NCI-H1105 (cell line): Measurements from ENCODE around the gene USP14.
"Not testable (repeated sequence)": the region's sequence is repeated elsewhere in the genome, so short reads cannot be mapped to it uniquely, and the experiment has no call there.

Experiments
- DNase-seq: peaks from one replicate; lab custom pipeline; 2025; lab: John Stamatoyannopoulos, UW

Gene USP14

GRCh38 chr18:158128-159036 is at the start of gene USP14:
USP14 (plus strand) TSS chr18:158557; CDS start chr18:158699, 142 bp downstream.
- DNase-seq = peak; percentile 77

DNA sequence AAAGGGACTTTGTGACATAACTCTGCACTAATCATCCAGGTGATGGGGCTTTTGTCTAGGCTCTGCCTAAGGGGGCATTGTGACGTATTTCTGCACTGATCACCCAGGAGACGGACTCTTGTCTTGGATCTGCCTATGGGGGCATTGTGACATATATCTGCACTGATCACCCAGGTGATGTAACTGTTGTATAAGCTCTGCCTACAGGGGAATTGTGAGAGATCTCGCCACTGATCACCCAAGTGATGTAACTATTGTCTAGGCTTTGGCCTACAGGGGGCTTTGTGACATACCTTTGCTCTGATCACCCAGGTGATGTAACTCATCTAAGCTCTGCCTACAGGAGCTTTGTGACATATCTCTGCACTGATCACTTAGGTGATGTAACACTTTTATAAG is 49.7 kb upstream of the USP14 start:
- not testable (repeated sequence) for DNase-seq

GRCh38 chr18:109130-109921 is 49.0 kb upstream of the USP14 start:
- not testable (repeated sequence) for DNase-seq

DNA sequence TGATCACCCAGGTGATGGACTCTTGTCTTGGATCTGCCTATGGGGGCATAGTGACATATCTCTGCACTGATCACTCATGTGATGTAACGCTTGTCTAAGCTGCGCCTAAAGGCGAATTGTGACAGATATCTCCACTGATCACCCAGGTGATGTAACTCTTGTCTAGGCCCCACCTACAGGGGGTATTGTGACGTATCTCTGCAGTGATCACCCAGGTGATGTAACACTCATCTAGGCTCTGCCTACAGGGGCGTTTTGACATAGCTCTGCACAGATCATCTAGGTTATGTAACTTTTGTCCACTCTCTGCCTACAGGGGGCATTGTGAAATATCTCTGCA is 48.5 kb upstream of the USP14 start:
- not testable (repeated sequence) for DNase-seq

DNA sequence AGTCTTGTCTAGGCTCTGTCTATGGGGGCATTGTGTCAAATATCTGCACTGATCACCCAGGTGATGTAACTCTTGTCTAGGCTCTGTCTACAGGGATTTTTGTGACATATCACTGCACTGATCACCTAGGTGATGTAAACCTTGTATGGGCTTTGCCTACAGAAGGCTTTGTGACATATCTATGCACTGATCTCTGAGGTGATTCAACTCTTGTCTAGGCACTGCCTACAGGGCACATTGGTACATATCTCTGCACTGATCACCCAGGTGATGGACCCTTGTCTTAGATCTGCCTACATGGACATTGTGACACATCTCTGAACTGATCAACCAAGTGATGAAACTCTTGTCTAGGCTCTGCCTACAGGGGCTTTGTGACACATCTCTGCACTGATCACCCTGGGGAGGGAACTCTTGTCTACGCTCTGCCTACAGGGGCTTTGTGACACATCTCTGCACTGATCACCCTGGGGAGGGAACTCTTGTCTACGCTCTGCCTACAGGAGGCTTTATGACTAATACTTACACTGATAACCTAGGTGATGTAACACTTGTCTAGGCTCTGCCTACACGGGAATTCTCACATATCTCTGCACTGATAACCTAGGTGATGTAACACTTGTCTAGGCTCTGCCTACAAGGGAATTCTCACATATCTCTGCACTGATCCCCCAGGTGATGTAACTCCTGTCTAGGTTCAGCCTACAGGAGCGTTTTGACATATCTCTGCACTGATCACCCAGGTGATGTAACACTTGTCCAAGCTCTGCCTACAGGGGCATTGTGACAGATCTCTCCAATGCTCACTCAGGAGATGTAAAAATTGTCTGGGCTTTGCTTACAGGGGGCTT is 47.8 kb upstream of the USP14 start:
- DNase-seq = not testable (repeated sequence)

DNA sequence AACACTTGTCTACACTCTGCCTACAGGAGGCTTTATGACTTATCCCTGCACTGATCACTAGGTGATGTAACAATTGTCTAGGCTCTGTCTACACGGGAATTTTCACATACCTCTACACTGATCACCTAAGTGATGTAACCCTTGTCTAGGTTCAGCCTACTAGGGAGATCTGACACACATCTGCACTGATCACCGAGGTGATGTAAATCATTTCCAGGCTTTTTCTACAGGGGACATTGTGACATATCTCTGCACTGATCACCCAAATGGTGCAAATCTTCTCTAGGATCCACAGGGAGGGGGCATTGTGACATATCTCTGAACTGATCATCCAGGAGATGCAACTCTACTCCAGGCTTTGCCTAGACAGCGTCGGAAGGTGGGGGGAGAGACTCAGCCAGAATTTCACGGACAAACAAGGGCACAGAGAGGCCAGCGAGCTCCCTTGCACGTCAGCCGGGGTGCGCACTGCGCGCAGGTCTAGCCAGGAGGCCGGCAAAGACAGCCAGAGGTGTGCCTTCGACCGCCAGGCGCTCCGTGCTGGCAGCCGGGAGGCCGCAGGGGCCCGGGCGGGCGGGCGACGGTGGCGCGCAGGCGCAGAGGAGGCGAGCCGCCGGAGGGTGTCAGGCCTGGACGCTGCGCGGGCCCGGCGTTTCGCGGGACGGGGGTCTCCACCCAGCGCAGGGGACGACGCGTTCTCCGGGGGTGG is 46.9 kb upstream of the USP14 start:
- DNase-seq = no peak

DNA sequence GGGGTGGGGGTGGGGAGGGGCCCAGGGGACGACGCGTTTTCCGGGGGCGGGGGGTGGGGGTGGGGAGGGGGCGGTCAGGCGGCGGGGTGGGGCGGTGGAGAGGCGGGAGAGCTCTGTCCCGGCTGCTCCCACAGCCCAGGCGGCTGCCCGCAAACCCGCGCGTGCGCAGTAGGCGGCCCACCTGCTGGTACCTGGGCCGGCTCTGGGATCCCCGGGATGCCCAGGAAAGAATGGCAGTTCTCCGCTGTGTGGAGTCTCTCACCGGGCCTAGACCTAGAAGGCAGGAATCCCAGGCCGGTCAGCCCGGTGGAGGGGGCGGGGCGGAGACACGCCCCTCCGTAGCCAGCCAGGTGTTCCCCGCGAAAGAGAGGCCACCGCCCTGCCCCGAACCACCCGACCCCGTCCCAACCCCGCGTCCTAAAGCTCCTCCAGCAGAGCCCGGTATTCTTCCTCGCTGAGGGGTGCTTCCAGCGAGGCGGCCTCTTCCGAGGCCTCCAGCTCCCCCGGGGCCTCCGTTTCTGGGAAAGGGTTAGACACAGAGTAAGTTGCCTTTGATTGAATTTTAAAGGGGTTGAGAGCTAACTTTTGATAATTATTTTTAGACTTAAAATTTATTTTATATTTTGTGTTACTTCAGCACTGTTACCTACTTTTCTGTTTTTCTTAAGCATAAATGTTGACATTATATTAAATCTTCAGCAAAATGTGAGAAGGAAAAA is 46.2 kb upstream of the USP14 start:
- not testable (repeated sequence) for DNase-seq

DNA sequence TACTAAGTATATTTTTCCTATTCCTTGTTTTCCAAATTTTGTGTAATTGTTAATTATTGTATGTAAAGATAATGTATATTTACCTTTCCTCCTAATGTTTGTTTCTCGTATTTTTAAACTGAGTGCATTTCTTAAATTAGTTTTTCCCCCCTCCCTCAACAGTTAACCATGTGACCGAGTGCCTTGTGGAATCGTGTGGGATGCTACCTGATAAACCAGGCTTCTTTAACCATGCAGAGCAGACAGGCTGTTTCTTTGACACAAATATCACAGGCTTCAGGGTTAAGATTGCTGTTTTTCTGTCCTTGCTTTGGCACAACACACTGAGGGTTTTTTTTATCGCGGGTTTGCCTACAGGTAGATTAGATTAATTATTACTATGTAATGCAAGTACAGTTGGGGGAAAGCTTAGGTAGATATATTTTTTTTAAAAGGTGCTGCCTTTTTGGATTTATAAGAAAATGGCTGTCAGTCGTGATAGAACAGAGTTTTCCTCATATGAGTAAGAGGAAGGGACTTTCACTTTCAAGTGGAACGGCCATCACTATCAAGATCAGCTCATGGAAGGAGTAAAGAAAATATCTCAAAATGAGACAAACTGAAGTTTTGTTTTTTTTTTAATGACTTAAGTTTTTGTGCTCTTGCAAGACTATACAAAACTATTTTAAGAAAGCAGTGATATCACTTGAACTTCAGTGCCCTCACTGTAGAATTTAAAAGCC is 37.7 kb upstream of the USP14 start:
- not testable (repeated sequence) for DNase-seq

- DNase-seq = no peak
Measured at GRCh38 chr18:135045-135444, 23.3 kb upstream of the USP14 start.

GRCh38 chr18:136433-136832 is 21.9 kb upstream of the USP14 start:
- DNase-seq = no peak

GRCh38 chr18:137327-137726 is 21.0 kb upstream of the USP14 start:
- no peak for DNase-seq

DNA sequence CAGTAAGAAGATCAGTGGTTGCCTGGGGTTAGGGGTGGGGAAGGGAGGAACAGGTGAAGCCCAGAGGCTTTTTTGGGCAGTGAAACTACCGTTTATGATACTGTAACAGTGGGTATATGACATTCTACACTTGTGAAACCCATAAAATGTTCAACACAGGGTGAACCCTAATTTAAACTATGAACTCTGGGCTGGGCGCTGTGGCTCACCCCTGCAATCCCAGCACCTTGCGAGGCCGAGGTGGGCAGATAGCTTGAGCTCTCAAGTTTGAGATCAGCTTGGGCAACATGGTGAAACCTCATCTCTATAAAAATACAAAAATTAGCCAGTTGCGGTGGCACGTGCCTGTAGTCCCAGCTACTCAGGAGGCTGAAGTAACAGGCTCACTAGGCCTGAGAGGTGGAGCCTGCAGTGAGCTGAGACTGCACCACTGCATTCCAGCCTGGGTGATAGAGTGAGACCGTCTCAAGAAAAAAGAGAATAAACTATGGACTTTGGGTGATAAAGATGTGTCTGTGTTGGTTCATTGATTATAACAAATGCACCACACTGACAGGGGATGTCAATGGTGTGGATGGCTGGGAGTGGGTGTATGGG is 17.6 kb upstream of the USP14 start:
- DNase-seq = no peak

DNA sequence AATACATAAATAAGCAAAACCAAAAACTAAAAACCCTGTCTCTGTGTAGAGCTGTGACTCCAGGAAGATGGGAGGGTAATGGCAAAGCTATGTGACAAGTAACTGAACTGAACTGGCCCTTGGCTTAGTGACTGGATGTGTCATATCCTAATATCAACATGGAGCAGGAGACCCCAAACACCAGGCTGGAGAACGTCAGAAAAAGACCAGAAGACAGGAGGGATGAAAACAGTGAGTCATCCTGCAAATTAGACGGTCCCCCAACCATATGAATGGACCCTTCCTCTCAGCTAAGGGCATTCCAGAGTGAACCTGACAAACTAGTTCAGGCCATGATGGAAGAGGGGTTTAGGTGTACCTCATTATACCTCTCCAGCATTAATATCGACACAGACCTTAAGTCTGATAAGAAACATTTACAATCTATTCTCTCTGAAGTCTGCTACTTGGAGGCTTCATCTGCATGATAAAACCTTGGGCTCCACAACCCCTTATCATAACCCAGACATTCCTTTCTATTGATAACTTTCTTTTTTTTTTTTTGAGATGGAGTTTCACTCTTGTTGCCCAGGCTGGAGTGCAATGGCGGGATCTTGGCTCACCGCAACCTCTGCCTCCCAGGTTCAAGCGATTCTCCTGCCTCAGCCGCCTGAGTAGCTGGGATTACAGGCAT is 15.6 kb upstream of the USP14 start:
- DNase-seq = not testable (repeated sequence)

DNA sequence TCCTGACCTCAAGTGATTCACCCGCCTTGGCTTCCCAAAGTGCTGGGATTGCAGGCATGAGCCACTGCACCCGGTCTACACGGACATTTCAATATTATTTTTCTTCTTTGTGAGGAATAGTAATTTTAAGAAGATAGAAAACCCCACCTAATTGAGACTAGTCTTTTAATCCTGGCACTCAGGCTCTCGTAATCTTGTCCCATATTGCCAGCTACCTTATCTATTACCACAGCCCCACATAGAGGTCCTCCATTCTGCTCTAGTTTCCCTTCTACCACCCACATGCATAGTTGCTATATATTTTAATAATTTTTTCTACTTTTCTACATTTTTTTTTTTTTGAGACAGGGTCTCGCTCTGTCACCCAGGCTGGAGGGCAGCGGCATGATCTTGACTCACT is 9.5 kb upstream of the USP14 start:
- no peak for DNase-seq

GRCh38 chr18:154151-154550 is 4.2 kb upstream of the USP14 start:
- no peak for DNase-seq

DNA sequence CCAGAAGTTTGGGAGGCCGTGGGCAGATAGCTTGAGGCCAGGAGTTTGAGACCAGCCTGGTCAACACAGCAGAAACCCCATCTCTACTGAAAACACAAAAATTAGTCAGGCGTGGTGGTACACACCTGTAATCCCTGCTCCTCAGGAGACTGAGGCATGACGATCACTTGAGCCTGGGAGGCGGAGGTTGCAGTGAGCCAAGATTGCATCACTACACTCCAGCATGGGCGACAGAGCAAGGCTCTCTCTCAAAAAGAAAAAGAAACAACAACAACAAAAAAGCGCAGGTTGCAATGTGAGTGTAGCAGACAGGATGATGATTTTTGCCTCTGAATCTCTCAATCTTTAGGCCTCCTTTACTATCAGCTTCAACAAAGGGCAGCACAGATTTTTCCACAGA is 2.7 kb upstream of the USP14 start:
- DNase-seq = no peak

DNA sequence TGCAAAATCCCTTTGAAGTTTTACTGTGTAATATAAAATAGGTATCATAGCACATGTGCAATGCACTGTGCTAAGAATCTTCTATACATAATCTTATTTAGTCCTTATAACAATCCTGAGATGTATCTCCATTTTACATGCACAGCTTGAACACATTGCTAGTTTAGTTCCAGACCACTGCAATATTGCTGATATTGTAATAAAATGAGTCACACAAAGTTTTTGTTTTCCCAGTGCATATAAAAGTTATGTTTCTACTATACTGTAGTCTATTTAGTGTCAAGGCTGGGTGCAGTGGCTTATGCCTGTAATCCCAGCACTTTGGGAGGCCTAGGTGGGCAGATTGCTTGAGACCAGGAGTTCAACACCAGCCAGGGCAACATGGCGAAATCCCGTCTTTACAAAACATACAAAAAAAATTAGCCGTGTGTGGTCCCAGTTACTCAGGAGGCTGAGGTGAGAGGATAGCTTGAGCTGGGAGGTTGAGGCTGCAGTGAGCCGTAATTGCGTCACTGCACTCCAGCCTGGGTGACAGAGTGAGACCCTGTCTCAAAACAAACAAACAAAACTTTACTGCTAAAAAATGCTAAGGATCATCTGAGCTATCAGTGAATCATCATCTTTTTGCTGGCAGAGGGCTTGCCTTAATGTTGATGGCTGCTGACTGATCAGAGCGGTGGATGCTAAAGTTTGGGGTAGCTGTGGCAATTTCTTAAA is 1.7 kb upstream of the USP14 start:
- no peak for DNase-seq

DNA sequence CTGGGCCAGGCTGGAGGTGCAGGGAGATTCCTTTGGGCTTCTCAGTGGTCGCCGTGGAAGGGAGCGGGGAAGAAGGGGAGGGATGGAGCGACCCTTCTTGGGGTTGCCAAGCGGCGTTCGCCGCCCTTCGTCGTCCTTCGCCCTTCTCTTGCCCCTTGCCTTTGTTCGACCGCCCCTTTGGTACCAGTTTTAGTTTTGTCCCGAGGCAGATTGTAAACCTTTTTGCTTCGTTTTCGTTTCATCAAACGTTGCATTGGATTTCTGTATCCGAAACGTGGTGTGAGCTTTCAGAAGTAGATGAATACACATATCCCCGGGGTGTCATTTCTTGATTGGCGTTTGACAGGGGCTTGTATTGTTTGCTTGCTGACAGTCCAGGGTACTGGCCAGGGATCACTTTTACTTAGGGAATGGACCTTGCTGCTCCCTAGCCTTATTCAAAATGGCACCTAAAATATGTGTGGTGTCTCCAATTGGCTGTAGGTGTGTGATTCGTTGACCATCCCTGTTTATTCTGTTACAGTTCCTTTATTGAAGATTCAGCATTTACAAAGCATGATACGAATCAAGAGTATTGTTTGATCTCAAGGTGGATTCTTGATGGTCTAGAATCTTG is 788 bp downstream of the USP14 start:
- DNase-seq = no peak
